SK-N-SH treated with all-trans-retinoic acid at 6 μM for 48 hours (cell line): ENCODE measurements around the gene NOL11.

Experiments
- BACH2 ChIP-seq: fragments of 250-450 bp; sonication (Bioruptor Pico); IDR thresholded peaks from 2 replicates; pipeline ENCODE4 v1.9.0; 2021; ENCODE audit warnings: mild to moderate bottlenecking, borderline replicate concordance
- ESRRG ChIP-seq: fragments of 250-450 bp; sonication (Bioruptor Pico); IDR thresholded peaks from 2 replicates; pipeline ENCODE4 v1.6.1; 2021; ENCODE audit warnings: mild to moderate bottlenecking
- GLIS3 ChIP-seq: fragments of 250-450 bp; sonication (Bioruptor Pico); IDR thresholded peaks from 2 replicates; pipeline ENCODE4 v1.5.0; 2020; ENCODE audit warnings: mild to moderate bottlenecking, moderate library complexity
- ISL1 ChIP-seq: fragments of 250-450 bp; sonication (Bioruptor Pico); IDR thresholded peaks from 2 replicates; pipeline ENCODE4 v2.1.2; 2022; ENCODE audit warnings: mild to moderate bottlenecking, moderate library complexity
- RARB ChIP-seq: fragments of 250-450 bp; sonication (Bioruptor Pico); IDR thresholded peaks from 2 replicates; pipeline ENCODE4 v1.8.0; 2021; ENCODE audit warnings: mild to moderate bottlenecking, moderate library complexity
- SNAI2 ChIP-seq: fragments of 250-450 bp; sonication (Bioruptor Pico); IDR thresholded peaks from 2 replicates; pipeline ENCODE4 v1.5.0; 2020; ENCODE audit warnings: mild to moderate bottlenecking, moderate library complexity
- TOX ChIP-seq: fragments of 250-450 bp; sonication (Bioruptor Pico); IDR thresholded peaks from 2 replicates; pipeline ENCODE4 v1.8.0; 2021; ENCODE audit warnings: mild to moderate bottlenecking, moderate library complexity, borderline replicate concordance
- ZC3H10 ChIP-seq: fragments of 250-450 bp; sonication (Bioruptor Pico); IDR thresholded peaks from 2 replicates; pipeline ENCODE4 v1.5.1; 2021; ENCODE audit warnings: mild to moderate bottlenecking, moderate library complexity
- ZFP3 ChIP-seq: fragments of 250-450 bp; sonication (Bioruptor Pico); IDR thresholded peaks from 2 replicates; pipeline ENCODE4 v1.5.0; 2020; ENCODE audit warnings: mild to moderate bottlenecking, moderate library complexity
- TF ChIP-seq, protein P1 (sequence below): fragments of 250-450 bp; sonication (Bioruptor Pico); IDR thresholded peaks from 2 replicates; pipeline ENCODE4 v1.5.1; 2020; ENCODE audit warnings: low read depth, mild to moderate bottlenecking, moderate library complexity
- TF ChIP-seq, protein P2 (sequence below): fragments of 250-450 bp; sonication (Bioruptor Pico); IDR thresholded peaks from 2 replicates; pipeline ENCODE4 v1.5.0; 2020; ENCODE audit warnings: mild to moderate bottlenecking, moderate library complexity
- TF ChIP-seq, protein P3 (sequence below): fragments of 250-450 bp; sonication (Bioruptor Pico); IDR thresholded peaks from 2 replicates; pipeline ENCODE4 v1.8.0; 2020; ENCODE audit warnings: mild to moderate bottlenecking, moderate library complexity, borderline replicate concordance

DNA sequence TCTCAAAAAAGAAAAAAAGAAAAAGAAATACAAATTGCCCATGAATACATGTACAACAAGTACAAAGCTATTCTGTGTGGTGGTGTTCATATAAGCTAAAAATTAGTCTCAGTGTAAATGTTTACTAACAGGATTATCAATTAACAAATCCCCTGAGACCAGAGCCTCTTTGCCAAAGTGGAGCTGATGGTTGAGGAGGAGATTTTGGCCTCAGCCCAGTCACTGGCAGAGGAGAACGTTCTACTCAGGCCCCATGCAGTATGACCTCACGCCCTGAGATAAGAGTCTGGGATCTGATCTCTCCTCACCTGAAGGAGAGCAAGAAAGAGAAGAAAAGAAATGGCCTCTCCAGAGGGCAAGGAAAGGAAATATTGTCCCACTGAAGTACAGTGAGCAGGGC lies 35.5 kb upstream of the NOL11 start:
- TF ChIP-seq SNAI2 (CRISPR knock-in tag): no peak
- no peak for TF ChIP-seq TOX (CRISPR knock-in tag)
- TF ChIP-seq, protein P1, sequence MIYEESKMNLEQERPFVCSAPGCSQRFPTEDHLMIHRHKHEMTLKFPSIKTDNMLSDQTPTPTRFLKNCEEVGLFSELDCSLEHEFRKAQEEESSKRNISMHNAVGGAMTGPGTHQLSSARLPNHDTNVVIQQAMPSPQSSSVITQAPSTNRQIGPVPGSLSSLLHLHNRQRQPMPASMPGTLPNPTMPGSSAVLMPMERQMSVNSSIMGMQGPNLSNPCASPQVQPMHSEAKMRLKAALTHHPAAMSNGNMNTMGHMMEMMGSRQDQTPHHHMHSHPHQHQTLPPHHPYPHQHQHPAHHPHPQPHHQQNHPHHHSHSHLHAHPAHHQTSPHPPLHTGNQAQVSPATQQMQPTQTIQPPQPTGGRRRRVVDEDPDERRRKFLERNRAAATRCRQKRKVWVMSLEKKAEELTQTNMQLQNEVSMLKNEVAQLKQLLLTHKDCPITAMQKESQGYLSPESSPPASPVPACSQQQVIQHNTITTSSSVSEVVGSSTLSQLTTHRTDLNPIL (CRISPR knock-in tag): no peak
- TF ChIP-seq, protein P2, sequence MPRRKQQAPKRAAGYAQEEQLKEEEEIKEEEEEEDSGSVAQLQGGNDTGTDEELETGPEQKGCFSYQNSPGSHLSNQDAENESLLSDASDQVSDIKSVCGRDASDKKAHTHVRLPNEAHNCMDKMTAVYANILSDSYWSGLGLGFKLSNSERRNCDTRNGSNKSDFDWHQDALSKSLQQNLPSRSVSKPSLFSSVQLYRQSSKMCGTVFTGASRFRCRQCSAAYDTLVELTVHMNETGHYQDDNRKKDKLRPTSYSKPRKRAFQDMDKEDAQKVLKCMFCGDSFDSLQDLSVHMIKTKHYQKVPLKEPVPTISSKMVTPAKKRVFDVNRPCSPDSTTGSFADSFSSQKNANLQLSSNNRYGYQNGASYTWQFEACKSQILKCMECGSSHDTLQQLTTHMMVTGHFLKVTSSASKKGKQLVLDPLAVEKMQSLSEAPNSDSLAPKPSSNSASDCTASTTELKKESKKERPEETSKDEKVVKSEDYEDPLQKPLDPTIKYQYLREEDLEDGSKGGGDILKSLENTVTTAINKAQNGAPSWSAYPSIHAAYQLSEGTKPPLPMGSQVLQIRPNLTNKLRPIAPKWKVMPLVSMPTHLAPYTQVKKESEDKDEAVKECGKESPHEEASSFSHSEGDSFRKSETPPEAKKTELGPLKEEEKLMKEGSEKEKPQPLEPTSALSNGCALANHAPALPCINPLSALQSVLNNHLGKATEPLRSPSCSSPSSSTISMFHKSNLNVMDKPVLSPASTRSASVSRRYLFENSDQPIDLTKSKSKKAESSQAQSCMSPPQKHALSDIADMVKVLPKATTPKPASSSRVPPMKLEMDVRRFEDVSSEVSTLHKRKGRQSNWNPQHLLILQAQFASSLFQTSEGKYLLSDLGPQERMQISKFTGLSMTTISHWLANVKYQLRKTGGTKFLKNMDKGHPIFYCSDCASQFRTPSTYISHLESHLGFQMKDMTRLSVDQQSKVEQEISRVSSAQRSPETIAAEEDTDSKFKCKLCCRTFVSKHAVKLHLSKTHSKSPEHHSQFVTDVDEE (CRISPR knock-in tag): no peak
- no peak for TF ChIP-seq BACH2 (CRISPR knock-in tag)
- TF ChIP-seq, protein P3, sequence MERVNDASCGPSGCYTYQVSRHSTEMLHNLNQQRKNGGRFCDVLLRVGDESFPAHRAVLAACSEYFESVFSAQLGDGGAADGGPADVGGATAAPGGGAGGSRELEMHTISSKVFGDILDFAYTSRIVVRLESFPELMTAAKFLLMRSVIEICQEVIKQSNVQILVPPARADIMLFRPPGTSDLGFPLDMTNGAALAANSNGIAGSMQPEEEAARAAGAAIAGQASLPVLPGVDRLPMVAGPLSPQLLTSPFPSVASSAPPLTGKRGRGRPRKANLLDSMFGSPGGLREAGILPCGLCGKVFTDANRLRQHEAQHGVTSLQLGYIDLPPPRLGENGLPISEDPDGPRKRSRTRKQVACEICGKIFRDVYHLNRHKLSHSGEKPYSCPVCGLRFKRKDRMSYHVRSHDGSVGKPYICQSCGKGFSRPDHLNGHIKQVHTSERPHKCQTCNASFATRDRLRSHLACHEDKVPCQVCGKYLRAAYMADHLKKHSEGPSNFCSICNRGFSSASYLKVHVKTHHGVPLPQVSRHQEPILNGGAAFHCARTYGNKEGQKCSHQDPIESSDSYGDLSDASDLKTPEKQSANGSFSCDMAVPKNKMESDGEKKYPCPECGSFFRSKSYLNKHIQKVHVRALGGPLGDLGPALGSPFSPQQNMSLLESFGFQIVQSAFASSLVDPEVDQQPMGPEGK (CRISPR knock-in tag): no peak
- no peak for TF ChIP-seq ZC3H10
- TF ChIP-seq RARB: no peak
- no peak for TF ChIP-seq ESRRG (CRISPR knock-in tag)
- TF ChIP-seq ZFP3 (CRISPR knock-in tag): no peak
- no peak for TF ChIP-seq GLIS3 (CRISPR knock-in tag)
- no peak for TF ChIP-seq ISL1
